SK-N-SH (cell line): ENCODE results near the gene GCA.

Experiments used
- EP300 ChIP-seq, 2 experiments: IDR thresholded peaks; 2 replicates each; pipeline versions ENCODE4 v1.4.0 to v1.6.1; 2012; ENCODE audit warnings: borderline replicate concordance in 1 of 2, low read depth in 1 of 2, low read length in 1 of 2
- POLR2AphosphoS5 ChIP-seq: IDR thresholded peaks from 2 replicates; pipeline ENCODE4 v1.6.1; 2012; ENCODE audit warnings: low read depth, low read length
- RAD21 ChIP-seq: IDR thresholded peaks from 2 replicates; pipeline ENCODE4 v1.6.1; 2012; ENCODE audit warnings: mild to moderate bottlenecking, low read length
- RXRA ChIP-seq: IDR thresholded peaks from 2 replicates; pipeline ENCODE4 v1.4.0; 2012; ENCODE audit warnings: low read depth, mild to moderate bottlenecking, borderline replicate concordance
- TEAD4 ChIP-seq: IDR thresholded peaks from 2 replicates; pipeline ENCODE4 v1.4.0; 2012; ENCODE audit warnings: mild to moderate bottlenecking, borderline replicate concordance; ENCODE audit not compliant: insufficient read depth
- TF ChIP-seq, protein P1 (sequence below): fragments of 200-600 bp; sonication (generic); IDR thresholded peaks from 2 replicates; pipeline ENCODE4 v1.6.1; 2017; ENCODE audit warnings: antibody characterized with exemption, mild to moderate bottlenecking, moderate library complexity
- TF ChIP-seq, protein P2 (sequence below): IDR thresholded peaks from 2 replicates; pipeline ENCODE4; 2012

DNA sequence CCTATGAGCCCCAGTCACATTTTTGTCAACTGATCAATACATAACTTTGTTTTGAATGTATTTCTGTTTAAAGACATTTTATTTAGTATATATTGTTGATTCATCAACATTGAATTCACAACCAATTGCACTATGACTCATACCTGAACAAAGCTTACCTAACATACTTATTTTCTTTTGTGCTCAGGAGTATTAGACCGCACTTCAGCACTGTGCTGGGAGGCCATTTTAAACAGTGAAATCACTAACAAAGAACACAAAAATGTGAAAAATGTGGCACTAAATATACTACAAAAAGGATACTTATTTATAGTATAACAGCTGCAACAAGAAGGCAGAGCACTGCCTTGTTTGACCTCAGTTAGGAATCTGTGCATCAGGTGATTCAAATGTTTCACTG lies 13.1 kb upstream of the GCA start:
- no peak for TF ChIP-seq POLR2AphosphoS5
- no peak for TF ChIP-seq TEAD4
- TF ChIP-seq, protein P1, sequence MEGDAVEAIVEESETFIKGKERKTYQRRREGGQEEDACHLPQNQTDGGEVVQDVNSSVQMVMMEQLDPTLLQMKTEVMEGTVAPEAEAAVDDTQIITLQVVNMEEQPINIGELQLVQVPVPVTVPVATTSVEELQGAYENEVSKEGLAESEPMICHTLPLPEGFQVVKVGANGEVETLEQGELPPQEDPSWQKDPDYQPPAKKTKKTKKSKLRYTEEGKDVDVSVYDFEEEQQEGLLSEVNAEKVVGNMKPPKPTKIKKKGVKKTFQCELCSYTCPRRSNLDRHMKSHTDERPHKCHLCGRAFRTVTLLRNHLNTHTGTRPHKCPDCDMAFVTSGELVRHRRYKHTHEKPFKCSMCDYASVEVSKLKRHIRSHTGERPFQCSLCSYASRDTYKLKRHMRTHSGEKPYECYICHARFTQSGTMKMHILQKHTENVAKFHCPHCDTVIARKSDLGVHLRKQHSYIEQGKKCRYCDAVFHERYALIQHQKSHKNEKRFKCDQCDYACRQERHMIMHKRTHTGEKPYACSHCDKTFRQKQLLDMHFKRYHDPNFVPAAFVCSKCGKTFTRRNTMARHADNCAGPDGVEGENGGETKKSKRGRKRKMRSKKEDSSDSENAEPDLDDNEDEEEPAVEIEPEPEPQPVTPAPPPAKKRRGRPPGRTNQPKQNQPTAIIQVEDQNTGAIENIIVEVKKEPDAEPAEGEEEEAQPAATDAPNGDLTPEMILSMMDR, result no peak
- TF ChIP-seq RXRA, result no peak
- TF ChIP-seq, protein P2, sequence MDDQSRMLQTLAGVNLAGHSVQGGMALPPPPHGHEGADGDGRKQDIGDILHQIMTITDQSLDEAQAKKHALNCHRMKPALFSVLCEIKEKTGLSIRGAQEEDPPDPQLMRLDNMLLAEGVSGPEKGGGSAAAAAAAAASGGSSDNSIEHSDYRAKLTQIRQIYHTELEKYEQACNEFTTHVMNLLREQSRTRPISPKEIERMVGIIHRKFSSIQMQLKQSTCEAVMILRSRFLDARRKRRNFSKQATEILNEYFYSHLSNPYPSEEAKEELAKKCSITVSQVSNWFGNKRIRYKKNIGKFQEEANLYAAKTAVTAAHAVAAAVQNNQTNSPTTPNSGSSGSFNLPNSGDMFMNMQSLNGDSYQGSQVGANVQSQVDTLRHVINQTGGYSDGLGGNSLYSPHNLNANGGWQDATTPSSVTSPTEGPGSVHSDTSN, result no peak
- no peak for TF ChIP-seq EP300 (IDR thresholded peaks at IDR 0.05; ENCODE audit: borderline replicate concordance in 1 of 2, low read depth in 1 of 2, low read length in 1 of 2)
- TF ChIP-seq RAD21, result no peak
